HepG2 (cell line): ENCODE data around the gene CA10. TPM values are rescaled to one million over a fixed set of nuclear protein-coding genes. Genes with fewer than 3 reads are reported as not detected.

Experiments used
- KDM3A ChIP-seq: IDR thresholded peaks from 2 replicates; pipeline ENCODE4 v1.6.1; 2018; ENCODE audit warnings: low read depth, missing compliant biosample characterization
- KDM5B ChIP-seq: sonication (generic); formaldehyde crosslinking; IDR thresholded peaks from 2 replicates; pipeline ENCODE4 v1.4.0; 2020; ENCODE audit warnings: missing genetic modification reagents, mild to moderate bottlenecking, borderline replicate concordance
- KLF6 ChIP-seq: IDR thresholded peaks from 2 replicates; pipeline ENCODE4 v1.8.0; 2016; ENCODE audit warnings: missing biosample characterization, missing genetic modification reagents
- MIXL1 ChIP-seq: IDR thresholded peaks from 2 replicates; pipeline ENCODE4 v1.6.1; 2016
- TOPORS ChIP-seq: sonication (generic); formaldehyde crosslinking; IDR thresholded peaks from 2 replicates; pipeline ENCODE4 v1.8.0; 2023; ENCODE audit warnings: mild to moderate bottlenecking, missing genetic modification reagents
- ZNF317 ChIP-seq: sonication (generic); formaldehyde crosslinking; IDR thresholded peaks from 2 replicates; pipeline ENCODE4 v1.5.0; 2020; ENCODE audit warnings: mild to moderate bottlenecking, missing genetic modification reagents
- polyA plus RNA-seq, 8 experiments: library from polyadenylated mRNA; depleted of rRNA in 3 of 8; stranded (reverse) in 7 of 8; unstranded in 1 of 8; fragments of >200 nt; fragmentation: Illumina TruSeq in 4 of 8; extraction: Trizol in 4 of 8; gene quantifications; 2 replicates each; pipeline versions ENCODE4 v1.2.1 to v1.2.3, GENCODE V29; 2011 to 2016; ENCODE audit warnings: low read depth in 4 of 8, missing spikeins in 1 of 8, mixed read lengths in 1 of 8; ENCODE audit not compliant: insufficient read depth in 1 of 8
- total RNA-seq, 5 experiments: library from RNA; depleted of rRNA; stranded (reverse); fragments of >200 nt; fragmentation: Illumina TruSeq; extraction: Trizol; gene quantifications; 2 replicates each; pipeline ENCODE4 v1.2.3, GENCODE V29; 2016; ENCODE audit warnings: low read depth in 1 of 5
- TF ChIP-seq, protein P1 (sequence below): sonication (generic); formaldehyde crosslinking; IDR thresholded peaks from 2 replicates; pipeline ENCODE4 v1.4.0; 2020; ENCODE audit warnings: low read depth, missing genetic modification reagents
- TF ChIP-seq, protein P2 (sequence below): sonication (generic); formaldehyde crosslinking; IDR thresholded peaks from 2 replicates; pipeline ENCODE4 v1.8.1; 2023; ENCODE audit warnings: mild to moderate bottlenecking, moderate library complexity, missing genetic modification reagents
- TF ChIP-seq, protein P3 (sequence below): sonication (generic); formaldehyde crosslinking; IDR thresholded peaks from 2 replicates; pipeline ENCODE4 v1.4.0; 2020; ENCODE audit warnings: mild to moderate bottlenecking, missing genetic modification reagents
- TF ChIP-seq, protein P4 (sequence below): sonication (generic); formaldehyde crosslinking; IDR thresholded peaks from 2 replicates; pipeline ENCODE4 v1.5.1; 2020; ENCODE audit warnings: missing genetic modification reagents, mild to moderate bottlenecking, borderline replicate concordance

CA10 gene
- total and polyA plus RNA-seq, 2 of the 13 experiments (the other 11 are each of a cell fraction or from before 2014, with no cell fraction given), result not detected

DNA sequence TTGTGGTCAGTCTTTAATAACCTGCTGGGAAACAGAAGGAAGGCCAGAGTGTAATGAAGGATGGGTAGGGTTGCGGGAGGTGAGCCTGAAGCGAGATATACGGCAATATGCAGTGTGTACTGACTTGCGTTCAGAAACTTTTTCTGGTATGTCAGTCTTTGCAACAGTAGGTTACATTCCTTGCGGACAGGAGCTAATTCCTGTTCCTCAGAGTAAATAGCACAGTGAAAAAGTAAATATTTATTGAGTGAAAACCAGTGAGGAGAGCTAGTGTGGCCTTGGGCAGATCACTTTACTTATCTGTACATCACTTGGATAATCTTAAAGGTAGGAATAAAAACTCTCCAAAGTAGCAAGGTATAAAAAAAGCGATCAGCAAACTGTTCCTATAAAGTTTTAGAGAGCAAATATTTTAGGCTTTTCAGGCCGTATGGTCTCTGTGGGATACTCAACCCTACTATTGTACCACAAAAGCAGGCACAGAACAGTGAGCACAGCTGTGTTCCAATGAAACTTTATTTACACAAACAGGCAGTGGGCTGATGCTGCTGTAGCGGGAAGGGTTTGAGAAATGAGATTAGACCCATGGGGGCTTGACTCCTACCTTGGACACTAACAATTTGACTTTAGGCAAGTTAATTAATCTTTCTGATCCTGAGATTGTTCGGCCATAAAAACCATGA lies 550.1 kb downstream of the CA10 start (continued):
- TF ChIP-seq, protein P1, sequence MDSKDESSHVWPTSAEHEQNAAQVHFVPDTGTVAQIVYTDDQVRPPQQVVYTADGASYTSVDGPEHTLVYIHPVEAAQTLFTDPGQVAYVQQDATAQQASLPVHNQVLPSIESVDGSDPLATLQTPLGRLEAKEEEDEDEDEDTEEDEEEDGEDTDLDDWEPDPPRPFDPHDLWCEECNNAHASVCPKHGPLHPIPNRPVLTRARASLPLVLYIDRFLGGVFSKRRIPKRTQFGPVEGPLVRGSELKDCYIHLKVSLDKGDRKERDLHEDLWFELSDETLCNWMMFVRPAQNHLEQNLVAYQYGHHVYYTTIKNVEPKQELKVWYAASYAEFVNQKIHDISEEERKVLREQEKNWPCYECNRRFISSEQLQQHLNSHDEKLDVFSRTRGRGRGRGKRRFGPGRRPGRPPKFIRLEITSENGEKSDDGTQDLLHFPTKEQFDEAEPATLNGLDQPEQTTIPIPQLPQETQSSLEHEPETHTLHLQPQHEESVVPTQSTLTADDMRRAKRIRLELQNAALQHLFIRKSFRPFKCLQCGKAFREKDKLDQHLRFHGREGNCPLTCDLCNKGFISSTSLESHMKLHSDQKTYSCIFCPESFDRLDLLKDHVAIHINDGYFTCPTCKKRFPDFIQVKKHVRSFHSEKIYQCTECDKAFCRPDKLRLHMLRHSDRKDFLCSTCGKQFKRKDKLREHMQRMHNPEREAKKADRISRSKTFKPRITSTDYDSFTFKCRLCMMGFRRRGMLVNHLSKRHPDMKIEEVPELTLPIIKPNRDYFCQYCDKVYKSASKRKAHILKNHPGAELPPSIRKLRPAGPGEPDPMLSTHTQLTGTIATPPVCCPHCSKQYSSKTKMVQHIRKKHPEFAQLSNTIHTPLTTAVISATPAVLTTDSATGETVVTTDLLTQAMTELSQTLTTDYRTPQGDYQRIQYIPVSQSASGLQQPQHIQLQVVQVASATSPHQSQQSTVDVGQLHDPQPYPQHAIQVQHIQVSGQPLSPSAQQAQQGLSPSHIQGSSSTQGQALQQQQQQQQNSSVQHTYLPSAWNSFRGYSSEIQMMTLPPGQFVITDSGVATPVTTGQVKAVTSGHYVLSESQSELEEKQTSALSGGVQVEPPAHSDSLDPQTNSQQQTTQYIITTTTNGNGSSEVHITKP (CRISPR knock-in tag), result no peak
- TF ChIP-seq, protein P2, sequence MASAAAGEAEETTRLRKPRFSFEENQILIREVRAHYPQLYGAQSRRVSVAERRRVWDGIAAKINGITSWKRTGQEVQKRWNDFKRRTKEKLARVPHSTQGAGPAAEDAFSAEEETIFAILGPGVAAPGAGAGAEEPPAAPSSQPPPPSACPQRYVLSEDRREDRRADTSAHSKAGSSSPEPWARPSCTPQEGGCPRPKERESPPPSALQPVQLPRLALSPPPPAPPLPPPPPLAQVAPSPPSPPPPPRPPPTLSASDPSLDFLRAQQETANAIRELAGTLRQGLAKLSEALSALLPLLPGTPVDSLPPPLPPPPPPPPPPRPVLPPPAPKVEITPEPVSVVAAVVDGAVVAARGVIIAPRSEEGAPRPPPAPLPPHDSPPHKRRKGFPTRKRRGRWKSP (CRISPR knock-in tag), result no peak
- TF ChIP-seq, protein P3, sequence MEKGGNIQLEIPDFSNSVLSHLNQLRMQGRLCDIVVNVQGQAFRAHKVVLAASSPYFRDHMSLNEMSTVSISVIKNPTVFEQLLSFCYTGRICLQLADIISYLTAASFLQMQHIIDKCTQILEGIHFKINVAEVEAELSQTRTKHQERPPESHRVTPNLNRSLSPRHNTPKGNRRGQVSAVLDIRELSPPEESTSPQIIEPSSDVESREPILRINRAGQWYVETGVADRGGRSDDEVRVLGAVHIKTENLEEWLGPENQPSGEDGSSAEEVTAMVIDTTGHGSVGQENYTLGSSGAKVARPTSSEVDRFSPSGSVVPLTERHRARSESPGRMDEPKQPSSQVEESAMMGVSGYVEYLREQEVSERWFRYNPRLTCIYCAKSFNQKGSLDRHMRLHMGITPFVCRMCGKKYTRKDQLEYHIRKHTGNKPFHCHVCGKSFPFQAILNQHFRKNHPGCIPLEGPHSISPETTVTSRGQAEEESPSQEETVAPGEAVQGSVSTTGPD (CRISPR knock-in tag), result no peak
- TF ChIP-seq KDM5B (CRISPR knock-in tag) (no peak), ZNF317 (CRISPR knock-in tag) (no peak), MIXL1 (CRISPR knock-in tag) (no peak), KLF6 (no peak), KDM3A (no peak), TOPORS (CRISPR knock-in tag) (no peak)
- TF ChIP-seq, protein P4, sequence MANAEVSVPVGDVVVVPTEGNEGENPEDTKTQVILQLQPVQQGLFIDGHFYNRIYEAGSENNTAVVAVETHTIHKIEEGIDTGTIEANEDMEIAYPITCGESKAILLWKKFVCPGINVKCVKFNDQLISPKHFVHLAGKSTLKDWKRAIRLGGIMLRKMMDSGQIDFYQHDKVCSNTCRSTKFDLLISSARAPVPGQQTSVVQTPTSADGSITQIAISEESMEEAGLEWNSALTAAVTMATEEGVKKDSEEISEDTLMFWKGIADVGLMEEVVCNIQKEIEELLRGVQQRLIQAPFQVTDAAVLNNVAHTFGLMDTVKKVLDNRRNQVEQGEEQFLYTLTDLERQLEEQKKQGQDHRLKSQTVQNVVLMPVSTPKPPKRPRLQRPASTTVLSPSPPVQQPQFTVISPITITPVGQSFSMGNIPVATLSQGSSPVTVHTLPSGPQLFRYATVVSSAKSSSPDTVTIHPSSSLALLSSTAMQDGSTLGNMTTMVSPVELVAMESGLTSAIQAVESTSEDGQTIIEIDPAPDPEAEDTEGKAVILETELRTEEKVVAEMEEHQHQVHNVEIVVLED (CRISPR knock-in tag), result no peak
